ENCODE results near the gene TCP11. TPM values are rescaled to one million over a fixed set of nuclear protein-coding genes. Genes with fewer than 3 reads are reported as not detected.
A peak's percentile ranks its signal among the peaks of the same experiment; 100 is the strongest.
"Not testable (repeated sequence)": the region's sequence is repeated elsewhere in the genome, so short reads cannot be mapped to it uniquely, and the experiment has no call there.

TCP11 gene
- total RNA-seq, 1 donor from 2014 or later: not detected

GRCh38 chr6:35148167-35148741 is 7.1 kb upstream of the TCP11 start:
- no peak for DNase-seq (ENCODE audit: low read depth)

GRCh38 chr6:35147486-35147885 is 6.3 kb upstream of the TCP11 start:
- DNase-seq (ENCODE audit: low read depth): no peak

- no peak for DNase-seq (ENCODE audit: low read depth)
These were observed 5.9 kb upstream of the TCP11 start for GRCh38 chr6:35147026-35147425.

GRCh38 chr6:35146453-35146852 is 5.3 kb upstream of the TCP11 start:
- peak; percentile 68 for DNase-seq (ENCODE audit: low read depth)

GRCh38 chr6:35145757-35146156 is 4.6 kb upstream of the TCP11 start:
- DNase-seq (ENCODE audit: low read depth): no peak

- DNase-seq (ENCODE audit: low read depth): peak; percentile 31
These were observed 1.7 kb upstream of the TCP11 start for GRCh38 chr6:35142588-35143569.

- DNase-seq (ENCODE audit: low read depth): no peak
These were observed 516 bp downstream of the TCP11 start for GRCh38 chr6:35140639-35141006.

- DNase-seq (ENCODE audit: low read depth): peak; percentile 66
These were observed 1.1 kb downstream of the TCP11 start for GRCh38 chr6:35139924-35140638.

- DNase-seq (ENCODE audit: low read depth): no peak
These were observed 1.7 kb downstream of the TCP11 start for GRCh38 chr6:35139470-35139869.

GRCh38 chr6:35138191-35138590 is 2.9 kb downstream of the TCP11 start:
- not testable (repeated sequence) for DNase-seq (ENCODE audit: low read depth)

GRCh38 chr6:35136185-35136584 is 5.0 kb downstream of the TCP11 start:
- no peak for DNase-seq (ENCODE audit: low read depth)

- DNase-seq (ENCODE audit: low read depth): peak; percentile 33
These were observed 12.6 kb downstream of the TCP11 start for GRCh38 chr6:35128496-35128895.

GRCh38 chr6:35128042-35128441 is 13.1 kb downstream of the TCP11 start:
- no peak for DNase-seq (ENCODE audit: low read depth)

GRCh38 chr6:35124356-35124755 is 16.8 kb downstream of the TCP11 start:
- DNase-seq (ENCODE audit: low read depth): no peak

- no peak for DNase-seq (ENCODE audit: low read depth)
These were observed 20.4 kb downstream of the TCP11 start for GRCh38 chr6:35120746-35121145.

- DNase-seq (ENCODE audit: low read depth): no peak
These were observed 32.7 kb downstream of the TCP11 start for GRCh38 chr6:35108309-35108885.

- DNase-seq (ENCODE audit: low read depth): not testable (repeated sequence)
These were observed 33.4 kb downstream of the TCP11 start for GRCh38 chr6:35107761-35108160.

- DNase-seq (ENCODE audit: low read depth): not testable (repeated sequence)
These were observed 33.9 kb downstream of the TCP11 start for GRCh38 chr6:35107208-35107607.

- DNase-seq (ENCODE audit: low read depth): not testable (repeated sequence)
These were observed 35.1 kb downstream of the TCP11 start for GRCh38 chr6:35106061-35106460.

- no peak for DNase-seq (ENCODE audit: low read depth)
These were observed 36.1 kb downstream of the TCP11 start for GRCh38 chr6:35105078-35105477.

GRCh38 chr6:35099116-35099515 is 42.0 kb downstream of the TCP11 start:
- no peak for DNase-seq (ENCODE audit: low read depth)
